DND-41 (cell line): ENCODE data around the gene PORCN.

ENCODE experiments used
- CTCF ChIP-seq: IDR thresholded peaks from 2 replicates; pipeline ENCODE4 v1.5.1; 2012; ENCODE audit warnings: borderline replicate concordance, low read length, moderate library complexity, mild to moderate bottlenecking; ENCODE audit not compliant: poor library complexity, severe bottlenecking; ENCODE audit errors: extremely low read depth
- EZH2 ChIP-seq: IDR thresholded peaks from 3 replicates; pipeline ENCODE4 v1.6.1; 2012; ENCODE audit warnings: borderline replicate concordance, low read depth, mild to moderate bottlenecking, moderate library complexity, low read length, inconsistent platforms; ENCODE audit not compliant: severe bottlenecking

GRCh38 chrX:48475296-48475695 is 33.5 kb upstream of the PORCN start:
- TF ChIP-seq EZH2 (no peak), CTCF (no peak)
